Non-pigmented ciliary epithelial cell (primary cell): Measurements from ENCODE around the gene TMEM37.
"Not testable (repeated sequence)": the region's sequence is repeated elsewhere in the genome, so short reads cannot be mapped to it uniquely, and the experiment has no call there.

Source experiments
- DNase-seq: peaks from one replicate; pipeline ENCODE4 v3.0.0-alpha.2; 2010; ENCODE audit warnings: low read depth

Gene TMEM37, protein sequence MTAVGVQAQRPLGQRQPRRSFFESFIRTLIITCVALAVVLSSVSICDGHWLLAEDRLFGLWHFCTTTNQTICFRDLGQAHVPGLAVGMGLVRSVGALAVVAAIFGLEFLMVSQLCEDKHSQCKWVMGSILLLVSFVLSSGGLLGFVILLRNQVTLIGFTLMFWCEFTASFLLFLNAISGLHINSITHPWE

DNA sequence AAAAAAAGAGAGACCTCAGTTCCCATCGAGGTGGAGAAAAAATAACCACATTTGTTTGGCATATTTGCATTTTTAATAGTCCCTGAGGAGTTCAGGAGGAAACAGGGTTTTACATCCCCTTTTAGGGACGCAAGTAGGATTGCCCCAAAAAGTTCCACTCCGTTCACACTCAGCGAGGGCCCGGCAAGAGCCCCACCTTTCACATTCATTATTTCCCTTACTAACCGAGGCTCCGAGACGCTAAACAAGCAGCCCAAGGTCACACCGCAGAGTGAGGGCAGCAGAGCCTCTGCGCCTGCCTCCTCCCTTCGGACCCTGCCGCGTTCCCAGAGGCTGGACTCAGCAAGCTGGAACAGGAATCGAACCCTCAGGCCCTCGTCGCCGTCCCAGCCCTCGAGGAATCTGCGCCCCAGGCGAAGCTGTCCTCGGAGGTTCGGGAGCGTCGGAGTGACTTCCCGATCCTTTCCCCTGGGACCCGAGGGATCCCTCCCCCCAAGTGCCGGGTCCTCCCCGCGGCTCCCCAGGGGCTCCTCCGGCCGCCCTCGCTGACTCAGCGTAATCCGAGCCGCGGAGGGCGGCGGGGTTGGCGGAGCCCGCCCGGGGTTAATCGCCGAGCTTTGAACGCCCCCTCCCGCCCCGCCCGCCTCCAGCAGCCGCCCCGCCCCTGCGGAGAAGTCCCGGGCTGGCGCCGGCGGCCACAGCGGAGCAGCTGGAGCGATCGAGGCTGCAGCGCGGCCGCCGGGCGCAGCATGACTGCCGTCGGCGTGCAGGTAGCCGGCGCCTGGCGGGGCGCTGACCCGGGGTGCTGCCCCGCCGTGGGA lies at the start of gene TMEM37:
TMEM37 (plus strand) TSS at position 700 of the 821 bp plus-strand sequence; CDS start at position 750, 50 bp downstream.
- DNase-seq = peak; percentile 9

DNA sequence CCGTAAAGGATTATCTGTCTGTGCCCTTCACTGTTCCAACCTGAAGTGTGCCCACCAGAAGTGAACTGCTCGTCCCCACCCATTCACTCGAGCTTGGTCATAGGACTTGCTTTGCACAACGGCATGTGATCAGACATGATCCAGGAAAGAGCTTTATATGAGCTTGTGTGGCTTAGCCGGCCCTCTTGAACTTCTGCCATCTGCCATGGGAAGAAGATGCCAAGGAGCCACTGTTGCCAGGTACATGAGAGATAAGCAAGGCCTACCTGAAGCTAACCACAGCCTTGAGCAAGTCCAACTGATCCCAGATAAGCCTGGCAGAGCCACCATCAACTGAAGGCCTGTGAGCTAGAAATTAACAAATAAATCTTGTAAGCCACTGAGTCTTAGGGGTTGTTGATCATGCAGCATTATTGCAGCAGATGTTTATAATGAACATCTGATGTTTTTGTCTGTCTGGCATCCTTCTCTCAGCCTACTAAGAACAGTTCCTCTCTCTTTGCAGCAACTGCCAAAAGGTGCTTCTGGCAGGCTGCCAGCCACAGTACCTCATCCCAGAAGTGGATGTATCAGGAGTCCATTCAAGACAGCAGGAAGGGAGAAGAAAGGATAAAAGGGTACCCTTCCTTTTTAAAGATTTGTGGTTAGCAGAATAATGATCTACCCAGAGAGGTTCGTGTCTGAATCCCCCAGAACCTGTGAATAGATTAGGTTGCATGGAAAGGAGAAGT lies 48.1 kb upstream of the TMEM37 start:
- DNase-seq = no peak

DNA sequence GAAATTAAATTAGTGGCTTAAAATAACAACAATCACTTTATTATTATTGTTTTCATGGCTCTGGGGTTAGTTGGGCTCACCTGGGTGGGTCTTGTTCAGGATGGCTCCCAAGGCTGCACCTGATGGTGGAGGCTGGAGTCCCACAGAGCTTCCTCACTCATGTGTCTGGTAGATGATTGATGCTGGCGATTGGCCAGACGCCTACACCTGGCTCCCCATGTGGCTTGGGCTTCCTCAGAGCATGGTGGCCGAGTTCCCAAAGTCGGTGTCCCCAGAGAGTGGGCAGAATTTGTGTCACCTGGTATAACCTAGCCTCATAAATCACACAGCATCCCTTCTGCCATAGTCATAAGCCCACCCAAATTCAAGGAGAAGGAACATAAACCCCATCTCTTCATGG lies 46.7 kb upstream of the TMEM37 start:
- no peak for DNase-seq

DNA sequence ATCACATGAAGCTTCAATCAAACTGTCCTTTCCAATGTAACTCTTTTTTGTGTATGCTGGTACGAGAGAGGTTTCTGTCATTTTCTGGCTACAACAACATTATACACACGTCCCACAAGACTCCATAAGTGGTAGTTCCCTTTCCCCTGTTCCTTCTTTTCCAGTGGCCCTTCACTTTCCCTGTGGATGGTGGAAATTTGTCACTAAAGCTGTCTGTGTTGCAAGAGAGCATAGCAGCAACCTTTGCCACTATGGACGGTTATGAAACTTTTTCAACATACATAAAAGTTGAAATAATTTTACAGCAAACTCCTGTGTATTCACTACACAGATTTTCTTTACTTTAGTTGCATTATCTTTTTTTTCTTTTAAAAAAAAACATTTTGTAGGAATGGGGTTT lies 46.2 kb upstream of the TMEM37 start:
- no peak for DNase-seq

DNA sequence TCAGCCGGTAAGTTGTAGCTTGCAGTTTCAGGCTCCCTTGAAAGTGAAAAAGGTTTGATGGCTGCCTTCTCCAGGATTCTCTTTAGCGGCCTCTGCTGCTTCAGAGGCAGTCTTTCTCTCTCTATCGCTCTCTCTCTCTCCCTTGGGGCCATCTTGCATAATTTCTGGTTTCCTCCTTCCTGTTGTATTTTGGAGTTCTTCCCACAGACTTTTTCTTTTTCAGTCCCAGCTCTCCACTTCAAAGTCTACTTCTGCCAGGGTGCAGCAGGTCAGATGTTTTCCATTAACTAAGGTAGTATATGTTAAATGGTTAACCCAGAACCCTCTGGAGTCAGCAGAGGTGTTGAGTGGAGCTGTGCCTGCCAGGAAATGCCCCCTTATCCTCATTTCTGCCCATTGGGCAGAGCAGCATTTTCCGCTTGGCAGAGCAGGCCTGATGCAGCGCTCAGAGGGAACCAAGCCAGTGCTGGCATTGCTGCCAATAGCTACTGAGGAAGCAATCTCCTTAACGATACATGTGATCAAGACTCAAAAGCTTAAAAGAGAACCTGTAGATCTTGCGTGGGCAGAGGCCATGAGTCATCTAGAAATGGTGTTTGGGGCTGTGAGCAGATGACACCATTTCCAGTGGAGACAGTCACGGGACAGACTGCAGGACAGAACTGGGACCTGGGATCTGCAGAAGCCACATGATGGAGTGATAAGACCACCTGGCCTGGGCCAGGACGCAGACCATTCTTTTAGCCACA lies 44.1 kb upstream of the TMEM37 start:
- peak; percentile 36 for DNase-seq

DNA sequence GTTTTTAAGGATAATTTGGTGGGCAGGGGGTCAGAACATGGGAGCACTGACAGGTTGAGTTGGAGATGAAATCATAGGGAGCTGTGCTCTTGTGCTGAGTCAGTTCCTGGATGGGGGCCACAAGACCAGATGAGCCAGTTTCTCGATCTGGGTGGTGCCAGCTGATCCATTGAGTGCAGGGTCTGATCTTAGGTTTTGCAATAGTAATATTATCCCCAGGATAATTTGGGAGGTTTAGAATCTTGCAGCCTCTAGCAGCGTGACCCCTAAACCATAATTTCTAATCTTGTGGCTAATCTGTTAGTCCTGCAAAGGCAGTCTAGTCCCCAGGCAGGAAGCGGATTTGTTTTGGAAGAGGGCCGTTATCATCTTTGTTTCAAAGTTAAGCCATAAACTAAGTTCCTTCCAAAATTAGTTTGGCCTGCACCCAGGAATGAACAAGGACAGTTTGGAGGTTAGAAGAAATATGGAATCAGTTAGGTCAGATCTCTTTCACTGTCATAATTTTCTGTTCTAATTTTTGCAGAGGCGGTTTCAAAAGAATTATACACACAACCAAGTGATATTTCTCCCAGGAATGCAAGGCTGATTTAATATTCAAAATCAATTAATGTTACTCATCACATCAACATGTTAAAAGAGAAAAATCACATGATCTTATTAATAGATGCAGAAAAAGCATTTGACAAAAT lies 41.9 kb upstream of the TMEM37 start:
- no peak for DNase-seq

DNA sequence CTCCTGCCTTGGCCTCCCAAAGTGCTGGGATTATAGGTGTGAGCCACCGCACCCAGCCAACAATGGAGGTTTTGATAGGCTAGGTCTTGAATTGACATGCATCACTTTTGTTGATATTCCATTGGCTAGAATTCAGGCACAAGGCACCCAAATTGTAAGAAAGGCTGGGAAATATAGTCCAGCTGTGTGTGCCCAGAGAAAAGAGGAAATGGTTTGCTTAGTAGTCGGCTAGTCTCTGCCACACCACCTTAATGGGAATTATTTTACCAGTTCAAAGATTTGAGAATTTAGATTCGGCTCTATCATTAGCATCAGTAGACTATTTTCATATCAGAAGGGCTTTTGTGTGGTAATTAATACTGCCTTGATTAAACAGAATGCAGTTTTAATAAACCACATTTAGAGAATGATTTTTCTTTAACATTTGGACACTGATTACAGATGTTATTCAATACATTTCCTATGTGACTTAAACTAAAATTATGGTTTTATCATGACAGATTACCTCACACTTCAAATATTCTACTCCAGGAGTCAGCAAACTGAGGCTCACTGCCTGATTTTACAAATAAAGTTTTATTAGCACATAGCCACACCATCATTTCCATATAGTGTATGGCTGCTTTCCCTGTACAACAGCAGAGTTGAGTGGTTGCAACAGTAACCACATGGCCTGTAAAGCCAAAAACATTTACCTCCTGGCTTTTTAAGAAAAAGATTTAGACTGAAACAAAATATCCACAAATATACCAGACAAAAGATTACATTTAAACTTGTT lies 37.5 kb upstream of the TMEM37 start:
- no peak for DNase-seq

DNA sequence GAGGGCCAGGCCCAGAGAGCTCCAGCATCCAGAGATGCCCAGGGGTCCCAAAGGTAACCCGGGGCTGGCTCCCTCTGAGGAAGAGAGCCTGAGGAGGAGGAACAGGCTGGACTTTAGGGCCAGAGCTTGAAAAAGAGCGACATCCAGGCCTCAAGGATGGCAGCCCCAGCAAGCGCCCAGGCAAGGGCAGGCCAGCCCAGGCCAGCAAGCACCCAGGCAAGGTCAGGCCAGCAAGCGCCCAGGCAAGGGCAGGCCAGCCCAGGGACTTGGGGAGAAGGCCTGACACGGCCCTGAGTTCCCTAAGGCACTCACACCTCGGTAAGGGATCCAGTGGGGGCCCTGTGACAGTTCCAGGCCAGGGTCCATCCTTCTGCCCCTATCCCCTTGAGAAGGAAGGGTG lies 34.5 kb upstream of the TMEM37 start:
- DNase-seq = no peak

DNA sequence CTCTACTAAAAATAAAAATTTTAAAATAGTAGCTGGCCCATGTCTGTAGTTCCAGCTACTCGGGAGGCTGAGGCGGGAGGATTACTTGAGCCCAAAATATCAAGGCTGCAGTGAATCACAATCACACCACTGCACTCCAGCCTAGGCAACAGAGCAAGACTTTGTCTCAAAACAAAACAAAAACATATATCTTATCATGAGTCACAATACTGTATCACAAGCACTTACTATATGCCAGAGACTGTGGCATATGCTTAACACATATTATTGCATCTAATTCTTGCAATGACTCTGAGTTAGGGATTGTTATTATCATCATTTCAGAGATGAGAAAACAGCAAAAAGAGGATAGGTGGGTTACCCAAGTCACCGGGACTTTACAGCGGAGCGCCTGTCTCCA lies 29.5 kb upstream of the TMEM37 start:
- no peak for DNase-seq

DNA sequence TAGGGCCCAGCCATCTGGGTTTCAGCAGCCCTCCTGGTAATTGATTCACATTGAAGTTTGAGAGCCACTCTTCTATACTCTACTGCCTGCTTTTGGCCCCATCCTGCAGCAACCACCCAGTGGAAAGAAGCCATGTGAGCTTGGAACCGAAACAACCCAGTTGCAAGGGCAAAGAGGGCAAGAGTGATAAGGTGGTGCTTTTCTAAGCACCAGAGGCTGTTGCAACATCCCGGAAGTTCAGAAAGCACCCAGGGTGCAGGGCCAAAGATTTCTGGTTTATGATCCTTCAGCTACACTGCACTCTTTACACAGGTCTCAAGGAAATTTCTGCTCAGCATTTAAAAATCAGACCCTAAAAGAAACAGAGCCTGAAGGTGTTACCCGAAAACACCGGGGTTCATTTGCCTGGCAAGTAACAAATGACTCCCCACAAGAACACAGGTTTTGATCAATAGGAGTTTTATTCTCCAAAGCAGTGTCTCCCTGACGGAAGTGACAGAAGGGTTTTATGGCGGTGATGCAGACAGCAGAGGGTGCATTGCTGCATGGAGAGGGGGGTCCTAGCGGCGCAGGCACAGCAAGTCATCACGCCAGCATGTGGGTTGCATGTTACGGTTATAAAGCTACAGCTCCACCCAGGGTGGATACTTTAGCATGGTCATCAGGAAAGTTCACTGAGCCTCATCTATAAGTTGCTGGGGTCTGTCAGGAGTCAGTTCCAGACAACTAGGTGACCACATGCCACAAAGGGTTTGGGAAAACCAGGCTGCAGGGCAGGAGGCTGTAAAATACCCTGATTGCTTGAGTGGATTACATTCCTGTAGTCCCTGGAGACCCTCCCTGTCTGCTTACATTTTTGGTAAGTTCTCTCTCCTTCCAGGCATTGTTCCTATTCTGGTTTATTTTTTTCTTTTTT lies 28.8 kb upstream of the TMEM37 start:
- DNase-seq = no peak

DNA sequence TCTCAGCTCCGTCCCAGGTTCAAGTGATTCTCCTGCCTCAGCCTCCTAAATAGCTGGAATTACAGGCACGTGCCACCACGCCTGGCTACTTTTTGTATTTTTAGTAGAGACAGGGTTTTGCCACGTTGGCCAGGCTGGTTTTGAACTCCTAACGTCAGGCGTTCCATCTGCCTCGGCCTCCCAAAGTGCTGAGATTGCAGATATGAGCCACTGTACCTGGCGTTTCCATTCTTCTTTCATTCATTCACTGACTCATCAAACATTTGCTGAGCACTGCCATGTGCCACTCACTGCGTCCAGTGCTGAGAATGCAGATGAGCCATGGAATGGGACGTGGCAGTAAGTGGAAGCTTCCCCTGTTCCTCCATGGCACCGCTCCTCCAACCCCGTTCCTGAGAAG lies 28.0 kb upstream of the TMEM37 start:
- DNase-seq = not testable (repeated sequence)

DNA sequence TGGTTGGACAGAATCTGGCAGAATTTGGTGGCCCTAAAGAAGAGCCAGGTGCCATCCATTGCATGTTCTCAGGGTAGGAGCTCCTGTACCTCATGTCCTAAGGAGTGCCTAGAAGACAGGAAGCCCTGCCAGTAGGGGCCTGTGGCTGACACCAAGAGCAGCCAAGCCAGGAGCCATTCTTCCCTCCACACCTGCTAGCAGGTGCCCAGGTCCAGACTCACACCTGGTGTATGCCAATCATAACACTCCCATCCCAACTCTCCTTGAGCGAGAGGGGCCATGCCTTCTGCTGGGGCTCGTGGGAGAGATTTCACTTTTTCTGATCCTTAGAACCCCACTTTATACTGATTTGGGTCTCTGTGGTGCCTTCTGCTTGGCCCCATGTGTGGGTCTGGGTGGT lies 26.5 kb upstream of the TMEM37 start:
- no peak for DNase-seq

DNA sequence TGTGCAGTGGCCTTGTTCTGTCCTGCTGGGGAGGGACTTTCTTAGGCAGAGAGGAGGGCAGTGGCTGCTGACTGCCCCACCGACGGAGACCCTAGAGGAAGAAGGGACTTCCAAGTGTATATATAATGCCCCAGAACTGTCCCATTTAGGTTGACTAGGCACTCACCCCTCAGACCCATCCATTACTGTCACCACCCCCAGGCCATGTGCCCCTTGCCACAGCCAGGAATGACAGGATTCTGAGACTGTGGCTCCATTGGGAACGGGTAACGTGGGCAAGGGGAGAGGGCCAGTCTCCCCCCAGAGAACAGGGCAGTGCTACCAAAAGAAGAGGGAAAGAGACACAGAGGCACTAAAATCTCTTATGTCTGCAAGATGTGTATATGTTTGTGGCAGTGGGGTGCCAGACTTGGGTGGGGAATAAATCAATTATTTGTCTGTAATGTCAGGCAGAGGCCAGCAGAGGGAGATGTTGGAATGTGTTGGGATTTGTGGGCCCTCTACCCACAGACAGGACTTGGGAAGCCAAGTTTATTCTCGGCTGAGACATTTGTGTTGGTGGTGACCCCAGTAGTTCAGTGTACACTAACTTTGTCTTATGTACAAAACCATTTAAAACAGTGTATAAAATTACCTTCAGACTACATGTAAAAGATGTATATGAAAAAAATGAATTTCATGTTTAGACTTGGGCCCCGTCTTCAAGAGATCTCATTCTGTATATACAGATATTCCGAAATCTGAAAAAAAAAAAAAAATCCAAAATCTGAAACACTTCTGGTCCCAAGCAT lies 24.0 kb upstream of the TMEM37 start:
- DNase-seq = peak; percentile 13

DNA sequence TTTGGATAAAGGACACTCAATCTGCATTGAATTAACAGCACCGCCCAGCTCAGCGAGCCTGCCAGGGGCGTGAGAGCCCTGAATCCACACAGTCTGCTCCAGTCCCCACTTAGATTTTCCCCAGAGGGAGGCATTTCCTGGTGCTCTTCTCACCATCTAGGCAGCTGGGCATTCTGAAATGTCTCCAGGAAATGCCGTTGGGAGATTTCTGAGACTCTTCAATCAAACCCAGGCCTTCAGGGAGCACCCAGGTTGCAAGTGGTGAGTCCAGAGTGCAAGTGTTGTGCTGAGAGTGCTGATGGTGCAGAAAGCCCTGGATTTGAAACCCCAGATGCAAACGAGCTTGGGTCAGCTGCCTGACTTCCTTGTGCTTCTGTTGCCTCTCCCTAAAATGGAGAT lies 23.4 kb upstream of the TMEM37 start:
- DNase-seq = no peak

DNA sequence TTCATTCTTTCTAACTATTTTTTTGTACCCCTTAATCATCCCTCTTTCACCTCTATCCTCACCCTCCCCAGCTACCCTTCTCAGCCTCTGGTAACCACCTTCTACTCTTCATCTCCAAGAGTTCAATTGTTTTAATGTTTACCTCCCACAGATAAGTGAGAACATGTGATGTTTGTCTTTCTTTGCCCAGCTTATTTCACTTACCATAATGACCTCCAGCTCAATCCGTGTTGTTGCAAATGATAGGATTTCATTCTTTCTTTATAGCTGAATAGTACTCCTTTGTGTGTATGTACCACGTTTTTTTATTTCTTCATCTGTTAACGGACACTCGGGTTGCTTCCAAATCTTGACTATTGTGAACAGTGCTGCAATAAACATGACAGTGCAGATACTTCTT lies 22.1 kb upstream of the TMEM37 start:
- DNase-seq = no peak

DNA sequence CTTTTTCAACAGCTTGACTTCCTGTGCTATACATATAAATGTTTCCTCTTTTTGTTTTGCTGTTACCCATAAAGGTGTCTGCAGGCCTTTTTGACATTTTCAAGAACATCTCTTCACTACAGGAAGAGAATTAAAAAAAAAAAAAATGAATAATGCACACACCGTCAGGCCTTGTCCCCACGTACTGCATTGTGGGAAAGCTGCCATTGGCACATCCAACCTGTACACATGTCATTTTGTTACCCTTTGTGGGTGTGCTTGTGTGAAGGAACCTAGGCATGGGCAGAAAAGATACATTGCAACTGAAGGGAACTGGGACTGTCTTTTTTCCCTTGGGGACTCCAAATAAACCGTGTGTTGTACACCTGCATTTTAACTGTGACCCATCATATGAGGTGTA lies 16.8 kb upstream of the TMEM37 start:
- DNase-seq = no peak

DNA sequence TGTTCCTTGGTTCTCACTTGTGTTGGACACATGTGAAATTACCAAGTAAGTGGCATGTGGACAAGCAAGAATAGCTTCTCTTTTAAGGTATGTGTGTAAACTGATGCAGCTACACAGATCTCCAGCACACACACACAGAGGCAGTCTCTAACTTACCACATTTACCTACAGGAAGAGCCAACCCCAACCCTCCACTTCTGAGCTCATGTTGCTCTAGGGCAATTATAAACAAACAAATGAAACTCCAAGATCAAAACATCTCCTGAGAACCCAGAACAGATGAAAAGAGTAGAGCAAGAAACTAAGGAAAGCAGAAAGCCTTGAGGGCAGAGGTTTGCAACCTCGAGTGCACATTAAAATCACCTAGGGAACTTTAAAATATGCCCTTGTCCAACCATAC lies 16.0 kb upstream of the TMEM37 start:
- DNase-seq = no peak

DNA sequence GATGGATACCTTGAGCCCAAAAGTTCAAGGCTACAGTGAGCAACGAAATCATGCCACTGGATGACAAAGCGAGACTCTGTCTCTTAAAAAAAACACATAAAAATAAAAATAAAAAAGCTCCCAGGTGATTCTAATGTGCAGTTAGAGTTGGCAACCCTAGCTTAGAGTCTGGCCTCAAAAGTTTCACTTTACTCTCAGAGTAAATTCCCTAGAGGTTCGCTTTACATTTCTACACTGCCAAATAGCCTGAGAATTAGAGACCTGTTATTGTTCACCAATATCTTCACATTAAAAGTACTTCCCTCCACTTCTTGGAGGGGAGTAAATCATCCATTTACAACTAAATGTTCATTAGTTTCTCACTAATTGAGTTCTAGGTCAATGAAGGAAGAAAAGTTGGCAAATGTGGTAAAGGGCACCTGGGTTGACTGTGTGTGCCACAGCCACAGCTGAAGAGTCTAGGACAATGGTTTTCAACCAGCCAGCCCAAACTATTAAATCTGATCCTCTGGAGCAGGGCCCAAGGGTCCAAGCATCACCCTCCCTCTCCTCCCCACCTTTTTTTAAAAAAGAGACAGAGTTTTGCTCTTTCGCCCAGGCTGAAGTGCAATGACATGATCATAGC lies 15.2 kb upstream of the TMEM37 start:
- DNase-seq = no peak

DNA sequence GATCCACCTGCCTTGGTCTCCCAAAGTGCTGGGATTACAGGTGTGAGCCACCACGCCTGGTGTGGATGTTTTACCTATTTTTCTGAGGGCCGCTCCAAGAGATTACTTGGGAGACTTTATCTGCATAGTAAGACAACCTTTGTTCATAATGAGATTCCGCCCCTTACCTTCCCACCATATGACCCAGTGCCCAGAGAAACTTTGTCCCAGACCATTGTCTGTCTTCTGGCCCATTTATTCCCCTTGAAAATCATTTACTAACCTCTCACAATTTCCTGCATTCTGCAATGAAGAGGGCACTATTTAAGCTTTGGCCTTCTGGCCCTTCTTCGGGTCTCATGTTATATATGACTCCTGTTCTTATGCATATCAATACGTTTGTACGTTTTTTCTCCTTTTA lies 13.7 kb upstream of the TMEM37 start:
- DNase-seq = no peak
